Posterior cingulate gyrus (tissue), 11 donors: ENCODE results near the gene SCART1.

Source experiments
- DNase-seq, 10 donors: peaks; one replicate each; pipeline versions ENCODE4 v3.0.0 to v3.0.0-alpha.2; 2020 to 2021; ENCODE audit warnings: mixed read lengths in 3 of 10
- intact Hi-C: fragments of 100-400 bp; cut with DNase I; formaldehyde crosslinking; loops from one replicate; pipeline ENCODE4 v1.15.1; 2023

Gene SCART1

GRCh38 chr10:133454204-133454893 lies 604 bp downstream of the SCART1 start:
- intact Hi-C loops, result no loop called here
- peak in 1 of 10 donors; percentile 73 for DNase-seq

GRCh38 chr10:133455196-133455595 lies 1.5 kb downstream of the SCART1 start:
- DNase-seq, result peak in 2 of 10 donors; percentile 15 to 58
- intact Hi-C loops, result no loop called here

DNA sequence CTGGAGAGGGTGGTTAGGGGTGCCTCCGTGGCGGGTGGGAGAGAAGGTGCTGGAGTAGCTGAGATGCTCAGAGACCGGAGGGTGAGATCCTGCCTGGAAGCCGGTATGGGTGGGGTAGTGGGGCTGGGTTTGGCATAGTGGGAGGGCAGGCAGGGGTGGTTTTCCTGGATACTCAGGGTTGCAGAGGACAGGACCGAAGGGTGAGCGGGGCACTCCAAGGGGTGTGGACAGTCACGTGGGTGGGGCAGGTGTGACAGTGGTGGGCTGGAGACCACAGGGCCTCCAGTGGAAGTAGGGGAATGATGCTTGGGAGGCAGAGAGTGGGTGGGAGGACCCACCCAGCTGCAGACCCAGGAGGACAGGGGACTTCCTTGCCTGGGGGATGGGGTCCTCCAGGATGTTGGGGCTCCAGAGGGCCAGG lies 1.9 kb downstream of the SCART1 start:
- intact Hi-C loops, result no loop called here
- peak in 1 of 10 donors; percentile 69 for DNase-seq

GRCh38 chr10:133456041-133456951 lies 2.6 kb downstream of the SCART1 start:
- intact Hi-C loops, result no loop called here

GRCh38 chr10:133457100-133457841 lies 3.5 kb downstream of the SCART1 start:
- intact Hi-C loops, result no loop called here
- DNase-seq, result peak in 4 of 10 donors; percentile 10 to 79 (median 72)

More at GRCh38 chr10:133456041-133456951, 2.6 kb downstream of the SCART1 start:
- DNase-seq, result peak in 2 of 10 donors; percentile 42 to 73

- peak in 4 of 10 donors; percentile 8 to 82 (median 58) for DNase-seq
- intact Hi-C loops, result no loop called here
These were observed 4.4 kb downstream of the SCART1 start for GRCh38 chr10:133458021-133458709.

DNA sequence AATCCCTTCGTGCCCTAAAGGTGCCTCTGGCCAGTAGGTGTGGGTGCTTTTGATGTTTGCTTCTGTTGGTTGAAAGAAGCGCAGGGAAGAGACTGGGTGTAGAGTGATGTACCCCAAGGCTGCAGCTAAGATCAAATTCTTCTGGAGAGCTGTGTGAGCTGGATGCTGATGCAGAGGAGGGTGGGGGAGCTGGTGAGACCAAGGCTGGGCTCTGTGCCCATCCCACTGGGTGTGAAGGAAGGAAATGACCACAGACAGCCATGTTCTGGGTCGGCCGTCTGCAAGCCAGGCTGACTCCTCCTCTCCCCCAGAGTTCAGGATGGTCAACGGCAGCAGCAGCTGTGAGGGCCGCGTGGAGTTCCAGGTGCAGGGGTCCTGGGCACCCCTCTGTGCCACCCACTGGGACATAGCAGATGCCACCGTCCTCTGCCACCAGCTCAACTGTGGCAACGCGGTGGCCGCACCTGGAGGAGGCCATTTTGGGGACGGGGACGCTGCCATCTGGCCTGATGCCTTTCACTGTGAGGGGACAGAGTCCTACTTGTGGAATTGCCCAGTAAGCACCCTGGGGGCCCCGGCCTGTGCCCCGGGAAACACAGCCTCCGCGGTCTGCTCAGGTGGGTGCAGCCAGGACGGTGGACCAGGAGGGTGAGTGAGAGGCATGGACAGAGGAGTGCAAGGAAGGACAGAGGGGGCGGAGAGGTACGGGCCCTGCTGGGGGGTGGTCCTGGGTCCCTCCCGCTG lies 5.1 kb downstream of the SCART1 start:
- peak in 3 of 10 donors; percentile 58 to 79 (median 78) for DNase-seq
- intact Hi-C loops, result no loop called here

- intact Hi-C loops, result no loop called here
- peak in 3 of 10 donors; percentile 50 to 81 (median 79) for DNase-seq
These were observed 5.9 kb downstream of the SCART1 start for GRCh38 chr10:133459454-133460207.

GRCh38 chr10:133460208-133460769 lies 6.5 kb downstream of the SCART1 start:
- peak in 2 of 10 donors; percentile 51 to 69 for DNase-seq
- intact Hi-C loops, result no loop called here

DNA sequence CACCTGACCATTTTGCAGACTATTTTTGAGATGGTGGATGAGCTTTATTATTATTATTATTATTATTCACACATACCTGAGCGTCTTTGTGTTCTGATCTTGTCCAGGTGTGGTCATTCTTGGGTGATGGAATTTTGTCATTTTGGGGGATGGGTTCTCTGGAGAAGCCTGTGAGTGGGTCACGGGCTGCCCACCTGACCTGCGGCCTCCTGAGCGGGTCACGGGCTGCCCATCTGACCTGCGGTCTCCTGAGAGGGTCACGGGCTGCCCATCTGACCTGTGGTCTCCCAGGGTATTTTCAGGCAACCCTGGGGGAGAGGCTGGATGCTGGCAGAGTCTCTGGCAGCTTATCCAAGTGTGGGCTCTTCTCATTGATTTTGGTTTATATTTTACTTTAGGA lies 7.3 kb downstream of the SCART1 start:
- intact Hi-C loops, result no loop called here
- peak in 2 of 10 donors; percentile 24 to 33 for DNase-seq

DNA sequence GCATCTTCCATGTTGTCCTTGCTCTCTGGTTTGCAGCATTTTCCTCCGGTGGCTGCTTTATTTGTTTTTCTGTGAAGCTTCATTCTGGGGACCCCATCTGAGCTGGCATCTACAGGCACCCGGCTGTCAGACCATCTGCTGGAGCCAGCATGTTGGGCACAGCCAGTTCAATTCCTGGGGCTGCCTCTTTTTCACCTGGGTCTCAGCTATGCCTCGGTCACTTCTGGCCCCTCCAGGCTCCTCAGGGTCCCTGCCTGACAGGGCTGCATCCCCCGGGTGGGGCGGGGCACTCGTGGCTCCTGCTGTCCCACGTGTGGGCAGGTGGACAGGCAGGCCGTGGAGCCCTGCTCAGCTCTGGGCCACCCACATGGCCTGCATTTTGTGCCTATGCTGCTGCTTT lies 8.1 kb downstream of the SCART1 start:
- intact Hi-C loops, result no loop called here
- DNase-seq, result peak in 3 of 10 donors; percentile 9 to 75 (median 67)

- intact Hi-C loops, result no loop called here
- peak in 2 of 10 donors; percentile 48 to 64 for DNase-seq
These were observed 9.0 kb downstream of the SCART1 start for GRCh38 chr10:133462512-133463305.

DNA sequence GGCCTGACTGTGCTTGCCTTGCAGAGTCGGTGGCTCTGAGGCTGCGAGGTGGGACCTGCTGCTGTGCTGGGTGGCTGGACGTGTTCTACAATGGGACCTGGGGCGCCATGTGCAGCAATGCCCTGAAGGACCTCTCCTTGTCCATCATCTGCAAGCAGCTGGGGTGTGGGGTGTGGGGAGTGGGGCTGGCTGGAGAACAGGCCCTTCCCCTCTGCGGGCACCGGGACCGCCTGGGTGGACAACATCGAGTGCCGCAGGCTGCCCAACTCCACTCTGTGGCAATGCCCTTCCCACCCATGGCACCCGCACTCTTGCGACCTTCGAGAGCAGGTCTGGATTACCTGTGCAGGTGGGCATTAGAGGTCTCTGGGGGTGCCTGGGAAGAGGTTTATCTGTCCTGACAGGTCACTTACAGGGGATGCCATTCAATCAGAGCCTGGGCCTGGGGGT lies 10.9 kb downstream of the SCART1 start:
- intact Hi-C loops, result no loop called here
- DNase-seq, result peak in 3 of 10 donors; percentile 9 to 56 (median 49)

DNA sequence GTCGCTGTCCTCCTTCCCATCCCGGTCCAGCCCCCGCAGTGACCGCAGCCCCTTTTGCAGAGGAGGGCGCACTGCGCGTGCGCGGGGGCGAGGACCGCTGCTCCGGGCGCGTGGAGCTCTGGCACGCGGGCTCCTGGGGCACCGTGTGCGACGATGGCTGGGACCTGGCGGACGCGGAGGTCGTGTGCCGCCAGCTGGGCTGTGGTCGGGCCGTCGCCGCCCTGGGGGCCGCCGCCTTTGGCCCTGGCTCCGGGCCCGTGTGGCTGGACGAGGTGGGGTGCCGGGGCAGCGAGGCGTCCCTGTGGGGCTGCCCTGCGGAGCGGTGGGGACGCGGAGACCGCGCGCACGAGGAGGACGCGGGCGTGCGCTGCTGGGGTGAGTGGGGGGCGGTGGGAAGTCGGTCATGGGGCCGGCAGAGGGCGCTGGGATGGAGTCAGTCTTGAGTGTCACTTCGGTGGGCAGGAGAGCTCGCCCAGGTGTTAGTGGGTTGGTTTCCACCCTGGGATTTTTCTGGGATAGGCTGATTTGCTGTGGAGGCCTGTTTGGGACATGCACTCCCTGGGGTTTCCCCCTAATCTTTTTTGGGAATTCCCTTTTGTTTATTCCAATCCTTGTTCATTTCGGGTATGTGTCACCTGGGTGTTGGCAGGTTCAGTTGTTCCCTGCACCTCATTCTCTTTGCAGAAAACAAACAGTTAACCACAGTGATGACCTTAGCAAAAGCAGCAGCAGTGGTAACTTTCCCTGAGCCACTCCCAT lies 11.6 kb downstream of the SCART1 start:
- DNase-seq, result peak in 3 of 10 donors; percentile 5 to 84 (median 49)
- intact Hi-C loops, result no loop called here

- intact Hi-C loops, result no loop called here
- peak in 3 of 10 donors; percentile 40 to 81 (median 73) for DNase-seq
These were observed 12.3 kb downstream of the SCART1 start for GRCh38 chr10:133465950-133466474.

- DNase-seq, result peak in 2 of 10 donors; percentile 27 to 34
- intact Hi-C loops, result no loop called here
These were observed 13.0 kb downstream of the SCART1 start for GRCh38 chr10:133466683-133467275.
